ENCODE data around the gene OTUB2.
A peak's percentile ranks its signal among the peaks of the same experiment; 100 is the strongest.

OTUB2 gene

DNA sequence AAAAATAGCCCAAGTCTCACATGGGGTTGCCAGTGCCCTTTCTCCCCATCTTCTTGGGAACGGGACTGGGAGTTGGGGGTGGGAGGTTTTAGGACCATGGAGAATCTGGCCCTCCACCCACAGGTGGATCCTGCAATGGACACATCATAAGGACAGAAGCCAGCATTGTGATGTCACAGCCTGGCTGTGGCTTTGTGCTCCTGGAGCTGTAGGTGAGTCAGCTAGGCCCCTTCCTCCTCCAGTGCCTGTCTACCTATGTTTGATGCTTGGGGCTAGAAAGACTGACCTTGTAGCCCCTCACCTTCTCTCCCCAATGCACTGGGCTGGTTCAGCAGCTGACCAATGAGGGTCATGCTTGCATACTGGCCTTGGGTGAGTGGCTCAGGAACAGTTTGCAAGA lies 29.1 kb upstream of the OTUB2 start, which contains the start of gene CCDC197:
Gene CCDC197, plus strand, starts transcription at position 220 of the 400 bp plus-strand sequence. CDS start 831 bp downstream, outside the sequence.
- DNase-seq, result no peak

DNA sequence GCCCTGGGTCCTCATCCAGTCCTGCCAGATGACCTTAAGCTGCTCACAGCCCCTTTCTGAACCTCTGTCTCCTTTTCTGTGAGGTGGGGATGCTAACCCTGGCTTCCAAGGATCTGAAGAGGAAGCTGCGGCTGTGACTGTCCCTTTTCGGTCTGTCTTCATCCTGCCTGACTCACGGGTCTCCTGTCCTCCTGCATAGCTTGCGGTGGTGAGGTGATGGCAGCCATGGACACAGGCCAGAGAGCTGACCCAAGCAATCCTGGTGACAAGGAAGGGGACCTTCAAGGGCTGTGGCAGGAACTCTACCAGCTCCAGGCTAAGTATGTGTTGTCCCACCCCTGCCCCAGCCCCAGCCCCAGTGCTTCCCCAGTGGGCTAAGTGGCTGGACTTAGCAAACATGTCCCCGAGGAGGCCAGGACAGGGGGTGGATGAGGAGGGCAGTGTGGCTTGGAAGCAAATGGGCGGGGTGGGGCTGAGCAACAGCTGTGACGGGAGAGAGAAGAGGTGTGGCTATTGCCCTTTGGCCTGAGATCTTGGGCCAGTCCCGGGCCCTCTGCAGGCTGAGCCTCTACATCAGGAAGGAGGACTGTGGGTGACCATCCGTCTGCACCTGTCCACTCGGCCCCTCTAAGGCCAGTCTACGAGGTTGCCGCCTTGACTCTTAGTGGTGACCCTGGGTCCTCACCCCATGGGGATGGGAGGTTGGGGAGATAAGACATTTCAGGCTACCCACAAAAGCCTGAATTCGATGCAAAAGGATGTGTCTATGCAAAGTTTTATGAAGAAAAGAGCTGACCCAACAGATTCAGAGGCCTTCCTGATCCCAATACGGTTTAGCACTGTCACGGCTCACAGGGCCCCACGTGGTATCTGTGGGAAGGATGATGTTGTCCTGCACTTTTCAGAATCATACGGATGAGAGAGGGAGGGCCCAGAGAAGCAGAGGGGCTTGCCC lies 27.9 kb upstream of the OTUB2 start:
- no peak for DNase-seq

DNA sequence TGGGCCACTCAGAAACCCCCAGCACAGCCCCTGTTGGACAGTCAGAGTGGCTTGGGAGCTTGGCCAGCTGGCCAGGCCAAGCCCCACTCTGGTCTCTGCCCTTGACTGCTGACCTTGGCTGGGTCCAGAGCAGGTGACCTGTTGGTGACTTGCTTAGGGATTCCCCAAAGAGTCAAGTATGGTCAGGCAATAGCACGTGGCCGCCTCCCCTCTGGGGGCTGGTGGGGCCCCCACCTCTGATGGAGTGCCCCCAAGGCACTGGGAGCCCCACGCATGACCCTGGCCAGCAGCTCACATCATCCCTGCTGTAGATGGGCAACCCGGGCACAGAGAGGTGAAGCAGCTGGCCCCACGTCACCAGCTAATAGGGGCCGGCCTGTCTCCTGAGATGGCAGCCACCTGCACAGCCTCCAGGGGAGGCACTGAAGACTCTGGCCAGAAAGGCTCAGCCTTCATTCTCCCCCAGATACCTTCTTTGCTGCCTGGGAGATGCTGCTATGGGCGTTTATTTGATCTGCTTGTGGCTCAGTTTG lies 27.2 kb upstream of the OTUB2 start:
- DNase-seq, result no peak

DNA sequence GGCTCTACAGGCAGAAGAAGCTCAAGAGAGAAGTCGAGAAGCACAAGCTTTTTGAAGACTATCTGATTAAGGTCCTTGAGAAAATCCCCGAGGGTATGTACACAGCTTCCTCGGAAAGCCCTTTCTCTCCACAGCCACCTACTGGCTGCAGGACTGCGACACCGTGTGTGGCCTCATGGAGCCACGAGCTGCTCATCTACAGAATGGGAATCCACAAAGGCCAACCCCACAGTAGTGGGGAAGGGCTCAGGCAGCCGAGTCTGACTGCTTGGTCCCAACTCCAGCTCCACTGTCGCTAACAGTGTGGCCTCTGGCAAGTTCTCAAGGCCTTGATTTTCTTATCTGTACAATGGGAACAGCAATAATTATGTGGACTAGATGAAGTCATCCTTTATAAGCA lies 26.6 kb upstream of the OTUB2 start:
- DNase-seq, result no peak

DNA sequence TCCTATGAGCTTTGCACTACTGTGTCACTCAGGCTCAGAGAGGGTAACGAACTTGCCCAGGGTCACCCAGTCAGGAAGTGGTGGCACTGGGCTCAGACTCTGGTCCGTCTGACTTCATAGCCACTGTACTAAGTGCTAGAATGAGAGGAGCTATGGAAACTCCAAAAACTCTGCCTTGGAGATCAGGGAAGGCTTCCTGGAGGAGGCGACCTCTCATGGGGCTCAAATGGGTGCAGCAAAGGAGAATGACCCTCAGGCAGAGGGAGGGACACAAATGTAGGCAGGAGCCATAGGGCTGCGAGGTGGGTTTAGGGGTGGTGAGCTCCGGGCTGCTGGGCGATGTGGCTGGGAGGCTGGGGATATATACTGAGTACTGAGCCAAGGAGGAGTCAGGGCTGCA lies 25.9 kb upstream of the OTUB2 start:
- DNase-seq, result no peak

DNA sequence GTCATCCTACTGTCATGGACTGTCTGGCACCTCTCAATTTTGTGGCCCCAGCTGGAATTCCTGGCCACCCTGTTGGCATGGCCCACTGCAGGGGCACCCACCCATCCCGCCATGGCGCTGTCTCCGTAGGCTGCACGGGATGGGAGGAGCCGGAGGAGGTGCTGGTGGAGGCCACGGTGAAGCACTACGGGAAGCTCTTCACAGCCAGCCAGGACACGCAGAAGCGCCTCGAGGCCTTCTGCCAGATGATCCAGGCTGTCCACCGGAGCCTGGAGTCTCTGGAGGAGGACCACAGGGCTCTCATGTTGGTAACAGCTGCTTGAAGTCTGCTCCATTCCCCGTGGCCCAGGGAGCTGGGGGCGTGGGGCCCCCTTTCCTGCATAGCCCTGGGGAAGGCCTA lies 25.1 kb upstream of the OTUB2 start:
- no peak for DNase-seq

DNA sequence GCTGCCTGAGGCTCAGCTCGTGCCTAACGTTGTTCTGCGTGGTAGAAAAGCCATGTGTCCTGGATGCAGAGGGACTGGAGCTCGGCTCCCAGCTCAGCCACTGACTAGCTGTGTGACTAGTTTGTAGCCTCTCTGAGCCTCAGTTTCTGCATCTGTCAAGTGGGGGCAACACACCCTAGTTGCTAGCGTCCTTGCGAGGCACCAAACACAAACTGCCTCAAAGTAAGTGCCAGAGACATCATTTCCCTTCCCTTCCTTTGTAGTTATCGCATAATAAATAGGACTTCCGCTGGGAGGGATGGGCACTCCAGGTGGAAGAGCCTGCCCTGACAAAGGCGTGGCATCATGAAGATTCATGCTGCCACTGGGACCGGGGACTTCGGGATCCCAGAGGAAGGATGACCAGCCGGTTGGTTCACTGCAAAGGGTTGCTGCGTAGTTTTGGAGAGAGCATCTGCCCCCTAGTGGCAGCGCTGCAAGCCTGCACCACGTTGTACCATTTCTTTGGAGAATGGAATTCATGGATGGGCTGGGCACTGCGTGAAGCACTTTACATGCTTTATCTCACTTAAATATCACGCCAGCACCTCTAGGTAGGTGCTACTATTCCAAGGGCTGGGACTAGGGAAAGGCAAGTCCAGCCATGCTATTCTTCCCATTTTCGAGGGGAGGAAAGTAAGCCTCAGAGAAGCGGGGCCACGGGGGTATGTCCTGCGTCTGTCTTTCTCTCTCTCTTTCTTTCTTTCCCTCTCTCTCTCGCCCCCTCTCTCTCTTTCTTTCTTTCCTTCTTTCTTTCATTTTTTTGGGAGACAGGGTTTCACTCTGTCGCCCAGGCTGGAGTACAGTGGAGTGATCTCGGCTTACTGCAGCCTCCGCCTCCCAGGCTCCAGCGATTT lies 24.4 kb upstream of the OTUB2 start:
- peak; percentile 30 to 74 for DNase-seq

DNA sequence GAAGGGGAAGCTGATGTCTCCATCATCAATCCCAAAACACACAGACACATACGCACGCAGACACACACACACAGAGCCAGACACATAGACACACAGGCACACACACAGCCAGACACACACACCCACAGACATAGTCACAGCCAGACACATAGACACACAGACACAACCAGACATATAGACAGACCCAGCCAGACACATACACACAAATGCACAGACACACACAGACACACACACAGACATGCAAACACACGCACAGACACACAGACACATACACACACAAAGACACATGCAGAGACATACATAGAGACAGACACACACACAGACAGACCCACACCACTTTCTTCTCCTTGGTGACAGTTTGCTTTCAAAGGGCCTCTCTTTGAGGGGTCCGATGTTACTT lies 22.7 kb upstream of the OTUB2 start:
- DNase-seq, result no peak

DNA sequence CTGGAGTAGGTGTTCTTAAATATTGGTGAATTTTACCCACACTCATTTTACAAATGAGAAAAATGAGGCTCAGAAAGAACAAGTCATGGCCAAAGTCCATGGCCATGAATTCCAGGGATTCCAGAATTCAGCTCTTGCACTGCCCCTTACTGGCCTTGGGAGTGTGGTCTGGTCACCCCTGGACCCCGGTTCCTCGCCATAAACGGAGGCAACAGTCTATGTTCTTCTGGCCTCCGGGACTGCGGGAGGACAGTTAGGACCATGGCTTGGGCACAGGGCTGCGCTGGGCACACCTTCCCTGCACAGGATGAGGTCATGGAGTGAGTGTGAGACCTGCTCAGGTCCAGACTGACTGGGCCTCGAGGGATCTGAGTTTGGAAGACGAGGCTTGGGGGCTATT lies 22.1 kb upstream of the OTUB2 start:
- DNase-seq, result no peak

DNA sequence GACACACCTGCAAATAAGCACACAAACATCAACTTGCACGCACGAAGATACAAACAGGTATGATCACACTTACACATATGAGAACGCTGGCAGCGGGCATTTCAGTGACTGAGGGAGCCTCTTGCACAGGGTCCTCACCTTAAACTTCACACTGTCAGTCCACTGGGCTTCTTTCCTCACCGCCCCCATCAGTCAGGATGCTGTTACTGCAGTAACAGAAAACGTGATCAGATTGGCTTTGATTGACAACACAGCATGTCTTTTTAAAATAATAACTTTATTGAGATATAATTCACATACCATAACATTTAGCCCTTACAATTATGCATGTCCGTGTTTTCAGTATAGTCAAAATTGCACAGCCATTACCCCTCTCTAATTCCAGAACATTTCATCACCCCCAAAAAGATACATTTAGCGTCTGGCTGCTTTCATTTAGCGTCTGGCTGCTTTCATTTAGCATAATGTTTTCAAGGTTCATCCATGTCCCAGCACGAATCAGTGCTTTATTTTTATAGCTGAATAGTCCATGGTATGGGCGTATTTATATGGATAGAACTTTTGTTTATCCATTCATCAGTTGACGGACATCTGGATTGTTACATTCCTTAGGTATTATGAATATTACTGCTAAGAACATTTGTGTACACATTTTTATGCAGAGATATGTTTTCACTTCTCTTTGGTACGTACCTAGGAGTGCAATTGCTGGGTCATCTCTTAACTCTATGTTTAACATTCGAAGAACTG lies 20.6 kb upstream of the OTUB2 start:
- DNase-seq, result peak in 1 of 2 experiments; percentile 5

DNA sequence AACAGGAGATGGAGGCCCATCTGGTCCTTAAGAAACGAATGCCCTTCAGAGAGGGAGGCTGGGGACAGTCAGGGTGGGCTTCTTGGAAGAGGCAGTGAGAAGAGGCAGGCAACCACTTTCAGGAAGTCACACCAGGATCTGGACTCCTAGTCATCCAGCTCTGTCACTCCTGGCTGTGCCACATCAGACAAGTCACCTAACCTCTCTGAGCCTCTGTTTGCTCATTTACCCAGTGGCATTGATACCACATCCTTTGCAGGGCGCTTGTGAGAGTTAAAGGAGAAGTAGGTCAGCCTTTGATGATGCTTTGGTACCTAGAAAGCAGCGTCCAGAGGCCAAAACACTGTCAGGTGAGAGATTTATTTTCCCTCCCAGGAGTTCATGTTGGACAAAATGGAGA lies 17.9 kb upstream of the OTUB2 start:
- no peak for DNase-seq

DNA sequence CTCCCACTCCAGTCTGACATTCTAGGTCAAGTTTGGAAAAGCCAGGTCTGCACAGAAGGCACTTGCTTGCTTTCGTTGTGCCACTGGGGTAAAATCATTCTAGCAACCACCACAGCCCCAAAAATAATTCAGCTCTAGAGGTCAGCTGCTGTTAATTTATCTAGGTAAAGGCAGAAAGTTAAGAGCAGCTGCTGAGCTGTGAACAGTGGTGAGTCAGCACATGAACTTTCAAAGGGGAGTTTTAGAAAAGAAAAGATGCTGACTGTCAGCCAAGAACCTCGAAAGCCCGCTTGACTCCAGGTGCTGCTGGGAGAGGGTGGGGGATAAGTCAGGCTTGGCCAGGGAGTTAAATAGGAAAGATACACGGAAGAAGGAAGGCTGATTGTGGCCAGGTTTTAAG lies 16.4 kb upstream of the OTUB2 start:
- no peak for DNase-seq

DNA sequence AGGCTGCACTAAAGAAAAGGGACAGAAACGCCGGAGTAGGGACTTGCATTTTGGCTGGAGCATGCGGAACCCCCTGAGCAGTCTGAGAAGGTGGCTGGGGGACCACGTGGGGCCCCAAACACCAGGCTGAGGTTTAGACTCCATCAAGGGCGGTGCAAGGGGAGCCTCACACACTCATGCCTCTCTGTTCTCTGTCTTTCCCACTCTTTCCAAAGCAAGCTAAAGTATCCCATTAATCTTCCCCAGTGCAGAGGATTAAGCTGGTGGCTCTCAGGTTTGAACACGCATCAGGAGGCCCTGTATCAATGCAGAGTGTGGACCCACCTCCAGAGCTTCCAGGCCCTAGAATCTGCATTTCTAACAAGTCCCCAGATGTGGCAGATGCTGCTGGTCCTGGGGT lies 15.5 kb upstream of the OTUB2 start:
- DNase-seq, result no peak

DNA sequence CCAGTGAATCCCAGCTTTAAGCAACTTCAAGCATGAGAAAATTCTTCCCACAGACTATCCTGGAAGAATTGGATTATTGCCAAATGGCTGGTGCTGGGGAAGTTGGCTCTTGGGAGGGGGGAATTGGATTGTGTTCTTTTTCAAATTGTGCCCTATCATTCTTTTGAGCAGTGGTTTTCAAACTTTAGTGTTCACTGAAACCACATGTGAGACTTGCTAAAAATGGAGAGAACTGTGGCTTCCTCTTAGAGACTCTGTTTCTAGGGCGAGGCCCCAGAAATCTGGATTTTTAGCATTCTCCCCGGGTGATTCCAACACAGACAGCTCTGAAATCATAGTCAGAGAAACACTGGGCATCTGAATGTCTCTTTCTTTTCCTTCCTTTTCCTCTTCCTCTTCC lies 14.3 kb upstream of the OTUB2 start:
- no peak for DNase-seq

DNA sequence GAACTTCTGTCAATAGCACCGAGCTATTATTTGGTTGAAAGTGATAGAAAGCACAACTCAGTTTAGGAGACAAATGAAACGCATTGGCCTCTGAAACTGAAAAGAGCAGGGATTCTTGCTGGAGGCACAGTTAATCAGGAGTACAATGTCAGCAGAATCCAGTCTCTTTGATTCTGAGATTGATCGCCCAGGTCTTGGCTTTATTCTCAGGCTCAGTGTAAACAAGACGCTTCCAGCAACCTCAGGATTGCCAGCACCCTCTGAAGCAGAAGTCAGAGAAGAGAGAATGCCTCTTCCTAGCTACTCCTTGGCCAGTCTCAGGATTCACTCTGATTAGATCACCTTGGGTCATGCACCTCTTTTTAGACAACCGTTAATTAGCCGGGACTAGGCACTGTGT lies 11.8 kb upstream of the OTUB2 start:
- no peak for DNase-seq

DNA sequence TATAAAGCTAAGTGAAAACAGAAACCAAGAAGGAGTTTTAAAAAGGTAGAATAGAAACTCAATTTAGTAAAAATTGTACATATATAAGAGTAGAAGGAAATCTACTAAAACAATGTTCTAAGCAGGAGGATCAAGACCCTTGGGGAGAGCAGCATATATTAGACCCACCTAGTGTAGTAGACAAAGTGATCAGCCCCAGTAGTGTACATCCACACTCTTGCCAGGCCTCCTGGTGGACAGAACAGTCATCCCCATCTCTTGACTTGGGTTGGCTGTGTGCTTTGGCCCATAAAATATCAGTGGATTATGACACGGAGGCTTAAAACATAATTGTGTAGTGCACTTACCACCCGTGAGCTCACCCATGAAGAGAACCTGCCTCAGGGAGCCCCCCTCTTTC lies 10.9 kb upstream of the OTUB2 start:
- DNase-seq, result no peak

DNA sequence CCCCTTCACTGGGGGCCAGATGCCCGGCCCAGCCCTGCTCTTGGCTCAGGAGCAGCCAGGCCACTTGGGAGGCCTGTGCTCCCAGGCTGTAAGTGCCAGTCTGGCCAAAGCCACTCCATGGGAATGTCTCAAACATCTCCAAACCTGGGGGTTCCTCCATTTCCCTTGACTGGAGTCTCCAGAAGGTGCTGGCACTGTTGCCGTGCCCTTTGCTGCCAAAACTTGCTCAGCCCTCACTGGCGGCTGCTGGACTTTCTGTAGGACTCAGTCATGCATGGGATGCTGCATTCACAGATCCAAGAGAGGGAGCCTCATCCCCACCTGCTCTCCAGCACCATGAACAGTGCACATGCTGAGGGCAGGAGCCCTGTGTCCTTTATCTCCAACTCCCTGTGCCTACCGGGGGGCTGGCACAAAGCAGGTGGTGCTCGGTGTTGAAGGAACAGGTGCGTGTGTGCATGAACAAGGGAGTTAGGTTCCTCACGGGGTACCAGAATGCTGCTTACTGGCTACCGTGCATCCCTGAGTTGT lies 9.6 kb upstream of the OTUB2 start:
- DNase-seq, result no peak

DNA sequence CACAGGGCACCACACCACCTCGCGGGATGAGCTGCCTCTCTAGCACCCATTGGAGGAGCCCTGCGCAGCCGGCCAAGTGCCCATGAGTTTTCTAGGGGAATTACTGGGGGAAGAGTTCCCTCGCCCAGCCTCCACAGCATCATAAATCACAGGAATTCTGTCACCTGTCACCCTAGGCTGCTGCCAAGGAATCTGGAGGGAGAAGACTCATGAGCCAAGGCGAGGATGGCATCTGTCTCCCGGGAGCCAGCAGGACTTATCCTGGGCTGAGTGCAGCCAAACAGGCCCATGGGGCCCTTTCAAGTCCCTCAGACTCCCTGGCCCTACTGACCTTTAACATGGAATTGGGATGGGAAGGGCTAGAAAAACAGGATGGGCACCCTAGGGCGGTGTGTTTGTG lies 7.8 kb upstream of the OTUB2 start:
- DNase-seq, result no peak

DNA sequence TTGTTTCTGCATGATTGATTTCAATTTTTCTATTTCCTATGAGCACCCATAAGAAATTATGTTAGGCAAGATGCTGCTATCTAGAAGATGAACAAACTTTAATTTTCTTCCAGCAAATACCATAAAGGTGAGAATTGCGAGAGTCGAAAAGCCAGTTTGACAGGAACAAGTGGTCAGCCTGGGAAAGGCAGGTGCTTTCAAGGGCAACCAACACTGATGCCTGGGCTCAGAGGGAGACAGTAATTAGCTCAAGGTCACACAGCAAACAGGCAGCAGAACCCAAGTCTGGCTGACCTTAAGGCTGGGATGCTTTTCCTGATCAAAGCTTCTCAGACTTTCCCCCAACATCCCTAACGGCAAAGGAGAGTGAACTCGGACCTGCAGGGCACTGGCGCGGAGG lies 6.8 kb upstream of the OTUB2 start:
- no peak for DNase-seq

DNA sequence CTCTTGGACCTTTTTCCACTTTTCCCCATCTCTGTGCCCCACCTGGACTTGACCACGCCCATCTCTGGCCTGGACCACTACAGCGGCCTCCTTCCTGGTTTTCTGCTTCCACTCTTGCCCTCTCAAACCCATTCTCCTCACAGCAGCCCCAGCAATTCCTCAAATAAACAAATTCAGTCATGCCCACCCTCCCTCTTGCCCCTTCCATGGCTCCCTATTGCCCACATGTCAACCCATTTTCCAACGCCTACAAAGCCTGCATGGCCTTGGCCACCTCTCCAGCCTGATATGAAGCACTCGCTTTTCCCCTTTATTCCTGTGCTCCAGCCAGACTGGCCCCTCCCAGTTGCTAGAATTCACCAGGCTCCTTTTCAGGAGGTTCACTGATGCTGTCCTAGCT lies 5.9 kb upstream of the OTUB2 start:
- no peak for DNase-seq

DNA sequence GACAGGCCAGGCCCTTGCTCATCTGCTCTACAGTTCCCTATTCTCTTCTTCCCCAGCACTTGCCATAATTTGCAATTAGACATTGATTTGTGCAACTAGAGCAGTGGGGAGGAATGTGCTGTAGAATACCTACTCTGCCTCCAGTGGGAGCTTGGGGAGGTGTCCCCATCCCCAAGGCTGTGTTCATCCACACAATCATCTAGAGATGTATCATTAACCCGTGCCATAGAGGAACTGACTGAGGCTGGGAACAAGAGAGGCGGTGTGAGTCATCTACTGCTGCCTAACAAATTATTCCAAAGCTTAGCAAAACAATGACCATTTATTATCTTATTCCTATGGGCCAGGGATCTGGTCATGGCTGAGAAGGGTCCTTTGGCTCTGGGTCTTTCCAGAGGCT lies 5.1 kb upstream of the OTUB2 start:
- no peak for DNase-seq

DNA sequence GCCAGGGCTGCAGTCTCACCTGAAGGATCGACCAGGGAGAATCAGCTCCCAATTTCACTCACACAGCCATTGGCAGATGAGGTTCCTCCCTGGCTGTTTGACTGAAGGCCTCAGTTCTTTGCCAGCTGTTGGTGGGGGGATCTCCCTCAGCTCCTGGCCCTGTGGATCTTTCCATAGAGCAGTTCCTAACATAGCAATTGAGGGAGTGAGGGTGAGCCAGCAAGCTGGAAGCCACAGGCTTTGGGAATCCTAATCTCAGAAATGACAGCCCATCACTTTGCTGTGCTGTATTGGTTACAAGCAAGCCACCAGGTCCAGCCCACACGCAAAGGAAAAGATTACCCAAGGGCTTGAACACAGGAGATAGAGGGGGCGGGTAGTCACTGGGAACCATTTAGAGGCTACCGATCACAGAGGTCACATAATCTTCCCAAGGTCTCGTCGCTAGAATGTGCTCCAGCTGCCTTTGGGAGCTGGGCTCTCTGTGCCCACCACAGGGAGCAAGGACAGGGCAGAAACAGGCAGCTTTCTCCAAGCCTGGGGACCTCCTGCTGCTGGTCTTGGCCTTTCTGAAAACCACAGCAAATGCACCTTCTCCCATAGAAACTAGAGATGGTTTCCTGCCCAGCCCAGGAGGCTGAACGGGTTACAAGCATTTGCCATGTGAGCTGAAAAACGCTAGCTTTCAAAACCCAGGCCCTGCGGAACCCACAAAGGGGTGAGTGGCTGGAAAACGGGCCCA lies 4.6 kb upstream of the OTUB2 start:
- DNase-seq, result no peak

Measured in SW 1271 (cell line).